Gastrocnemius medialis (tissue), 4 donors: ENCODE data around the gene RASA3. TPM values are rescaled to one million over a fixed set of nuclear protein-coding genes. Genes with fewer than 3 reads are reported as not detected.

Source experiments
- ATAC-seq, 2 donors: fragments of 150-250 bp; one replicate each; pipeline ENCODE4 v1.9.1; 2016
- DNase-seq, 2 donors: peaks; one replicate each; pipeline ENCODE4 v3.0.0-alpha.2; 2019
- H3K27ac ChIP-seq, 4 donors: fragments of 200-600 bp; sonication (generic); 1 replicate in 1 of 4; 2 replicates in 3 of 4; pipeline ENCODE4 v1.5.1; 2016 to 2018; ENCODE audit warnings: mild to moderate bottlenecking in 2 of 4, moderate library complexity in 1 of 4
- H3K27me3 ChIP-seq, 3 donors: fragments of 200-600 bp; sonication (generic) in 2 of 3; 1 replicate in 1 of 3; 2 replicates in 2 of 3; pipeline versions ENCODE4 v1.5.1 to v1.6.0; 2016 to 2019; ENCODE audit warnings: mild to moderate bottlenecking in 1 of 3, moderate library complexity in 1 of 3
- H3K36me3 ChIP-seq, 2 donors: fragments of 200-600 bp; sonication (generic) in 1 of 2; one replicate each; pipeline ENCODE4 v1.5.1; 2017 to 2018
- H3K4me1 ChIP-seq, 2 donors: fragments of 200-600 bp; sonication (generic) in 1 of 2; one replicate each; pipeline ENCODE4 v1.5.1; 2016 to 2017; ENCODE audit warnings: mild to moderate bottlenecking in 2 of 2
- H3K4me3 ChIP-seq, 4 donors: fragments of 200-600 bp; sonication (generic) in 3 of 4; 1 replicate in 1 of 4; 2 replicates in 3 of 4; pipeline ENCODE4 v1.5.1; 2016 to 2019; ENCODE audit warnings: mild to moderate bottlenecking in 2 of 4
- H3K9me3 ChIP-seq, 3 donors: fragments of 200-600 bp; sonication (generic) in 2 of 3; 1 replicate in 1 of 3; 2 replicates in 2 of 3; pipeline ENCODE4 v1.5.1; 2016 to 2019
- POLR2A ChIP-seq, 2 donors: fragments of 450-650 bp; IDR thresholded peaks; one replicate each; pipeline ENCODE4 v1.6.1; 2017; ENCODE audit warnings: antibody characterized with exemption in 2 of 2, mild to moderate bottlenecking in 2 of 2, moderate library complexity in 2 of 2
- in situ Hi-C, 4 donors: fragments of 200-750 bp; cut with MboI; loops; one replicate each; pipeline versions ENCODE4 v1.15.0 to v1.8.0; 2017; ENCODE audit warnings: low sequenced_read_pairs in 4 of 4
- intact Hi-C: fragments of 100-400 bp; cut with DNase I; formaldehyde crosslinking; loops from one replicate; pipeline ENCODE4 v1.15.1; 2023; ENCODE audit warnings: low total_unique reads
- total RNA-seq, 4 donors: library from RNA; depleted of rRNA; stranded (reverse); fragments of >200 nt; gene quantifications; one replicate each; pipeline versions ENCODE4 v1.1.0 to v1.2.3, GENCODE V29; 2016
- TF ChIP-seq, protein P1 (sequence below), 5 experiments: fragments of 450-650 bp in 3 of 5; fragments of 200-600 bp in 2 of 5; sonication (generic) in 2 of 5; IDR thresholded peaks in 4 of 5; conservative IDR thresholded peaks in 1 of 5; 1 replicate in 4 of 5; 2 replicates in 1 of 5; pipeline ENCODE4 v1.5.1; 2016 to 2019; ENCODE audit warnings: antibody characterized with exemption in 5 of 5, mild to moderate bottlenecking in 3 of 5, moderate library complexity in 3 of 5

Gene RASA3
- total RNA-seq, 4 donors from 2014 or later, result 3.4 to 22.2 (median 10.8) TPM

DNA sequence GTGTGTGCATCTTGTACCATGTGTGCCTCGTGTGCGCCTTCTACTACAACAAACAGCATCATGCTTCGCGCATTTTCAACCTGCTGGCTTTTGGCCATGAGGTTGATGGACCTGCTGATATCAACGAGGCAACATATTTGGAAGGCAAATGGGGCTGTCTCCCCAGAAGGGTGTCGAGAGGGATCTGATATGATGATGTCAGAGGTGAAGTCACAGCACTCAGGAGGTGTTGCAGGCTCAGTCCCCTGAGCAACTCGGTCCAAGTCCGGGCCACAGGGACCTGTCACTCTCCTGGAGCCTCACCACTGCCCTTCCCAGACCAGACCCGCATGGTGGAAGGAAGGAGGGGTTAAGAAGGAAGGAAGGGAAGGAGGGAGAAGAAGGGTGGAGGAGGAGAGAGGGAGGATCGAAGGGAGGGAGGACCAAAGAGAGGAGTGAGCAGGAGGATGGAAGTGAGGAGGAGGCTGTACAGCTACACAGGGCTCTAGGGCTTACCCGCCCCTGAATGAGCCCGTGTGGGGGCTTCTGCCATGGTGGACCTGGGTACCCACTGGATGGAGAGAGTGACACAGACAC lies 151.8 kb downstream of the RASA3 start:
- Histone ChIP-seq H3K4me3 (no peak overlapping the region), H3K27ac (peak overlapping the region in 1 of 4 donors; percentile 24), H3K27me3 (no peaks in the 10 kb centered on the region), H3K9me3 (no peaks in the 10 kb centered on the region), H3K4me1 (peaks cover 0 to 7% of the 10 kb centered on the region in 2 donors), H3K36me3 (peaks cover 0 to 50% of the 10 kb centered on the region in 2 donors)
- in situ Hi-C loops, result no loop called here
- TF ChIP-seq, protein P1, sequence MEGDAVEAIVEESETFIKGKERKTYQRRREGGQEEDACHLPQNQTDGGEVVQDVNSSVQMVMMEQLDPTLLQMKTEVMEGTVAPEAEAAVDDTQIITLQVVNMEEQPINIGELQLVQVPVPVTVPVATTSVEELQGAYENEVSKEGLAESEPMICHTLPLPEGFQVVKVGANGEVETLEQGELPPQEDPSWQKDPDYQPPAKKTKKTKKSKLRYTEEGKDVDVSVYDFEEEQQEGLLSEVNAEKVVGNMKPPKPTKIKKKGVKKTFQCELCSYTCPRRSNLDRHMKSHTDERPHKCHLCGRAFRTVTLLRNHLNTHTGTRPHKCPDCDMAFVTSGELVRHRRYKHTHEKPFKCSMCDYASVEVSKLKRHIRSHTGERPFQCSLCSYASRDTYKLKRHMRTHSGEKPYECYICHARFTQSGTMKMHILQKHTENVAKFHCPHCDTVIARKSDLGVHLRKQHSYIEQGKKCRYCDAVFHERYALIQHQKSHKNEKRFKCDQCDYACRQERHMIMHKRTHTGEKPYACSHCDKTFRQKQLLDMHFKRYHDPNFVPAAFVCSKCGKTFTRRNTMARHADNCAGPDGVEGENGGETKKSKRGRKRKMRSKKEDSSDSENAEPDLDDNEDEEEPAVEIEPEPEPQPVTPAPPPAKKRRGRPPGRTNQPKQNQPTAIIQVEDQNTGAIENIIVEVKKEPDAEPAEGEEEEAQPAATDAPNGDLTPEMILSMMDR (IDR thresholded peaks at IDR 0.05 in 4 of 5, conservative IDR thresholded peaks at IDR 0.05 in 1 of 5), result no peak
- TF ChIP-seq POLR2A (IDR thresholded peaks at IDR 0.05), result no peak
- ATAC-seq (no peak), DNase-seq (no peak)
- intact Hi-C loops, result no loop called here

DNA sequence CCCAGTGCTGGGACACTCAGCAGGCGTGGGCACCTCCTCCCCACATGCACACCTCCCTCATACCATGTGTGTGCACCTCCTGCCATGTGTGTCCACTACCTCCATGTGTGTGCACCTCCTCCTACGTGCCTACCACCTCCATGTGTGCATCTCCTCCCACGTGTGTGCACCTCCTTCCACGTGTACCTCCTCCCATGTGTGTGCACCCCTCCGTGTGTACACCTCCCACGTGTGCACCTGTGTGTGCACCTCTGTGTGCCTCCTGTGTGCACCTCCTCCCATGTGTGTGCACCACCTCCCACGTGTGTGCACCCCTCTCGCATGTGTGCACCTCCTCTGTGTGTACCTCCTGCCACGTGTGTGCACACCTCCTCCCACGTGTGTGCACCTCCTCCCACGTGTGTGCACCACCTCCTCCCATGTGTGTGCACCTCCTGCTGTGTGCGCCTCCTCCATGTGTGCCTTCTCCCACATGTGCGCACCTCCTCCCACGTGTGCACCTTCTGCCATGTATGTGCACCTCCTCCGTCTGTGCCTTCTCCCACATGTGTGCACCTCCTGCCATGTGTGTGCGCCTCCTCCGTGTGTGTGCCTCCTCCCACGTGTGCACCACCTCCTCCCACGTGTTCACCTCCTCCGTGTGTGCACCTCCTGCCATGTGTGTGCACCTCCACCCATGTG lies 152.5 kb downstream of the RASA3 start:
- H3K27ac ChIP-seq, result no peak overlapping the region
- peaks cover 0 to 56% of the 10 kb centered on the region in 2 donors for H3K36me3 ChIP-seq
- intact Hi-C loops (no loop called here), in situ Hi-C loops (no loop called here)
- TF ChIP-seq, protein P1 (IDR thresholded peaks at IDR 0.05 in 4 of 5, conservative IDR thresholded peaks at IDR 0.05 in 1 of 5), result no peak
- no peak for TF ChIP-seq POLR2A (IDR thresholded peaks at IDR 0.05)
- DNase-seq (no peak), ATAC-seq (no peak)
- H3K4me3 ChIP-seq, result no peak overlapping the region
- peaks cover 0 to 7% of the 10 kb centered on the region in 2 donors for H3K4me1 ChIP-seq
- no peaks in the 10 kb centered on the region for H3K9me3 ChIP-seq
- no peaks in the 10 kb centered on the region for H3K27me3 ChIP-seq

DNA sequence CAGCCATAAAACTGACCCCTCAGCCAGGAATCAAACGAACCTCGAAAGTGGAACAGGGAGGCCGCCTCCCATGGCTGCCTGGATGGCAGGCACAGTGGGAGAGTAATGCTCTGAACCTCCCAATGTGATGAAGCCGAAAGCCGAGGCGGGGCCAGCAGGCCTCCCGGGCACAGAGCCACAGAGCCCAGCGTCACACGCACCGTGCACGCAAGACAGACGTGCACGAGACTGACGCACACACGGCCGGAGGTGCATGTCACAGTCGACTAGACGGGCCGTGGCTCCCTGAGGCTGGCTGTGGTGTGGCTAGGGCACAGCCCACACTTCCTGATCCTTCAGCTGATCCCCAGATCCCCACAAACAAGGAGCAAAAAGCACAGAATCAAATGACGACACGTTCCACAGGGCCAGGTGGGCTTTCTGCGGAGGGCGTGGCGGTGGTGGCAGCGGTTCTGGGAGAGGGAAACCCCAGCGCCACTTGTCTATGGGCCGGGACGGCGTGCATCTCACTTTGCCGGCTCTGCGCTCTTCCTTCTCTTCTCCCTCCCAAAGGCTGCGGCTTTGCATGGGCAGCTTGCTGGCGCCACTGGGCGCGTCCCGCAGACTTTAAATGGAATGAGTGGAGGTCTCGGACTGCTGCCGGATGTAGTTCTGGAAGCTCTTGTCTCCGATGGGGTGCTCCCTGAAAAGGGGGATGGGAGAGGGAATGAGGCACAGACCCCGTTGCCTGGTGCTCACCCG lies 153.5 kb downstream of the RASA3 start:
- DNase-seq (peak in 1 of 2 donors; percentile 2), ATAC-seq (no peak)
- in situ Hi-C loops, result no loop called here
- no peaks in the 10 kb centered on the region for H3K9me3 ChIP-seq
- no peak overlapping the region for H3K4me3 ChIP-seq
- TF ChIP-seq POLR2A (IDR thresholded peaks at IDR 0.05), result no peak
- TF ChIP-seq, protein P1 (IDR thresholded peaks at IDR 0.05 in 4 of 5, conservative IDR thresholded peaks at IDR 0.05 in 1 of 5), result no peak
- H3K27me3 ChIP-seq, result no peaks in the 10 kb centered on the region
- H3K36me3 ChIP-seq, result peaks cover 0 to 57% of the 10 kb centered on the region in 2 donors
- peaks cover 0 to 7% of the 10 kb centered on the region in 2 donors for H3K4me1 ChIP-seq
- intact Hi-C loops, result no loop called here
- H3K27ac ChIP-seq, result no peak overlapping the region

DNA sequence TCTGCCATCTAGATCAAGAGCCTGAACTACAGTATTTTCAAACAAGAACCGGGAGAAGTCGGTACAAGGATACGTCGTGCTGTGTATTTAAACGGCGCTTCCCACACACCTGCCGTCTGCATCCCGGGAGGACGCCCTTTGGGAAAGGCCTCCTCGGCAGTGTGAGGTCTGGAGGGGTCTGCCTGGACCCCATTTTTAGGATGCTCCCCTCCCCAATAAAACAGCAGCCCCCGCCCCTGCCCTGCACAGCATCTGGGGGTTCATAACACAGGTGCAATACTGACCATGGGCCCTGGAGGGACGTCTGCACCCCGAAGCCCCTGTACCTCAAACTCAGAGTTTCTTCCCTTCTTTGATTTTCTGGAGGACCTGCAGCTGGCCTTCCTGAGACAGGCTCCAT lies 154.4 kb downstream of the RASA3 start:
- no peaks in the 10 kb centered on the region for H3K27me3 ChIP-seq
- H3K36me3 ChIP-seq, result peaks cover 0 to 57% of the 10 kb centered on the region in 2 donors
- no peak overlapping the region for H3K4me3 ChIP-seq
- ATAC-seq, result no peak
- no peak for DNase-seq
- intact Hi-C loops, result no loop called here
- no peaks in the 10 kb centered on the region for H3K9me3 ChIP-seq
- no peak overlapping the region for H3K27ac ChIP-seq
- no peak for TF ChIP-seq POLR2A (IDR thresholded peaks at IDR 0.05)
- TF ChIP-seq, protein P1 (IDR thresholded peaks at IDR 0.05 in 4 of 5, conservative IDR thresholded peaks at IDR 0.05 in 1 of 5), result no peak
- in situ Hi-C loops, result no loop called here
- peaks cover 0 to 7% of the 10 kb centered on the region in 2 donors for H3K4me1 ChIP-seq
